ENCODE data around the gene PTTG1.

The PTTG1 gene

DNA sequence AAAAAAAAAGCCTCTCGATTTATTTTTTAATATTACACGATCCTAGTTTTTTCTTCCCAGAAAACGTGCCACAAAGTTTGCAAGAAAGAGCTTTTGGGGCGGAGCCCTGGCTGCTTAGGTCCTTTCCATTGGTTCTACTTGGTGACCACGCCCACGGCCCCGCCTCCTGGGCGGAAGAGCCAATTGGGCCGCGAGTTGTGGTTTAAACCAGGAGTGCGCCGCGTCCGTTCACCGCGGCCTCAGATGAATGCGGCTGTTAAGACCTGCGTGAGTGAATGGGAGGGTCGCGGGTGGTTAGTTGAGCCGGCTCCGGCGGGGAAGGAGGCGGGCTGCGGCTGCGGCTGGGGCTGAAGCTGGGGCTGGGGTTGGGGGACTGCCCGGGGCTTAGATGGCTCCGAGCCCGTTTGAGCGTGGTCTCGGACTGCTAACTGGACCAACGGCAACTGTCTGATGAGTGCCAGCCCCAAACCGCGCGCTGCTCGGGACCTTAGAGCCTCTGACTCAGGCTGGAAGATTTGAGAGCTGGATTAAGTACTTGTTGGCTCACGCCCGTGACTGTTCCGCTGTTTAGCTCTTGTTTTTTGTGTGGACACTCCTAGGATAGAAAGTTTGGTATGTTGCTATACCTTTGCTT lies at the start of gene PTTG1:
Gene PTTG1 (plus strand): TSS at position 231 of the 634 bp plus-strand sequence. CDS start 458 bp downstream, outside the sequence.
- FAIRE-seq (peak; percentile 72), DNase-seq (ENCODE audit: low spot score) (peak; percentile 93)

- DNase-seq (ENCODE audit: low spot score) (no peak), FAIRE-seq (no peak)
Measured at GRCh38 chr5:160375166-160375565, 46.5 kb upstream of the PTTG1 start.

GRCh38 chr5:160375701-160376100 lies 46.0 kb upstream of the PTTG1 start:
- DNase-seq (ENCODE audit: low spot score) = no peak
- FAIRE-seq = no peak

GRCh38 chr5:160376416-160376815 lies 45.2 kb upstream of the PTTG1 start:
- no peak for DNase-seq (ENCODE audit: low spot score)
- FAIRE-seq = no peak

DNA sequence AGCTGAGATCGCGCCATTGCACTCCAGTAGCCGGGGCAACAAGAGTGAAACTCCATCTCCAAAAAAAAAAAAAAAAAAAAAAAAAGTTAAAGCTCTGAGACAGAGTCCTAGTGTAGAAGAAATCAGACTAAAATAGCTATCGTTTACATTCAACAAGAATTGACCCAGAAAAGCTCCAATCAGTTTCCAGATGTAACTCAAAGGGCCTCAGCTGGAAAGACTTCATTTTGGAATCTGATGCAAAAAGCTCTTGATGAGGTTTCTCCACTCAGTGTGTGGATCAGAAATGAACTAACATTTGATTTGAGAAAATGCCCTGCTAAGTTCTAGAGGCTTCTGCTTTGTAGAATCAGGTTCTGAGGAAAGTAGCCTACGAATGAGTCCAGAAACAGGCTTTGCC lies 44.0 kb upstream of the PTTG1 start:
- no peak for DNase-seq (ENCODE audit: low spot score)

DNA sequence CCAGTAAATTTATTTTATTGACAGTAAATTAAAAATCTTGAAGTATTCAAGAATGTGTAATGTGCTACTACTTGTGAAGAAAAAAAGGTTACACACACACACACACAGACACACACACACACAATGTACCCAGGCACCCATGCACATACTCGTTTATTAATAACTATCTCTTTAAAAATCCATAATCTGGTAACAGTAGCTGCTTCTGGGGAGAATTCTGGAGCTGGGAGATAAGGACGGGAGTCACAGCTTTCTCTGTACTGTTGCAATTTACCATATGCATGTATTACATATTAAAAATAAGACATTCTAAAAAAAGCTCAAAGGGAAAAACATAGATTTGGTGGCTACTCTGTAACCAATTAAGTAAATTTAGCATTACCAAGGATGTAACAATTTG lies 43.3 kb upstream of the PTTG1 start:
- DNase-seq (ENCODE audit: low spot score) (no peak), FAIRE-seq (no peak)

More for the DNA sequence above, 44.0 kb upstream of the PTTG1 start:
- FAIRE-seq = no peak

GRCh38 chr5:160379511-160379910 lies 42.1 kb upstream of the PTTG1 start:
- FAIRE-seq (no peak), DNase-seq (ENCODE audit: low spot score) (no peak)

- no peak for FAIRE-seq
- DNase-seq (ENCODE audit: low spot score) = no peak
Measured at GRCh38 chr5:160380041-160380440, 41.6 kb upstream of the PTTG1 start.

- DNase-seq (ENCODE audit: low spot score) = no peak
- no peak for FAIRE-seq
Measured at GRCh38 chr5:160382346-160382745, 39.3 kb upstream of the PTTG1 start.

- no peak for FAIRE-seq
Measured at GRCh38 chr5:160384681-160385080, 37.0 kb upstream of the PTTG1 start.

DNA sequence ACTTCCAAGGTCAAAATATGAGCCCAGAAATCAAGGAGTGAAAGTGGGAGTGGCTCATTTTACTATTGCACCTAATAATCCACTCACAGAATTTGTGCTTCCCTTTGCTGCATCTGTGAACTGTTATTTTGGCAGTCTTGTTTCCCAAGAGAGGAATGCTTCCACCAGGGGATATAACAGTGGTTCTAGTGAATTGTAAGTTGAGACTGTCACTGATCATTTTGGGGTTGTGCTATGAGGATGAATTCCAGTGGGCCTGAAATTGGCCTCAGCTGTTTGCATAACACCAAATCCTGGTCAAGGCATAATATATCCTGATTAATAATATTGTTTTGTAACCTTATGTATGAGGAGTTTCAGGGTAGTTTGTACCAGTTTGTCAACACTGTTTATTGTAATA lies 36.2 kb upstream of the PTTG1 start:
- FAIRE-seq = no peak

More at GRCh38 chr5:160384681-160385080, 37.0 kb upstream of the PTTG1 start:
- no peak for DNase-seq (ENCODE audit: low spot score)

GRCh38 chr5:160387445-160387844 lies 34.2 kb upstream of the PTTG1 start:
- FAIRE-seq = no peak
- DNase-seq (ENCODE audit: low spot score) = no peak

More for the DNA sequence above, 36.2 kb upstream of the PTTG1 start:
- DNase-seq (ENCODE audit: low spot score) = no peak

GRCh38 chr5:160390787-160391696 lies 30.6 kb upstream of the PTTG1 start:
- DNase-seq (ENCODE audit: low spot score) (no peak), FAIRE-seq (no peak)

- no peak for FAIRE-seq
- no peak for DNase-seq (ENCODE audit: low spot score)
Measured at GRCh38 chr5:160395111-160395510, 26.5 kb upstream of the PTTG1 start.

GRCh38 chr5:160397492-160397891 lies 24.2 kb upstream of the PTTG1 start:
- FAIRE-seq (no peak), DNase-seq (ENCODE audit: low spot score) (no peak)

- DNase-seq (ENCODE audit: low spot score) (no peak), FAIRE-seq (no peak)
Measured at GRCh38 chr5:160398806-160399205, 22.8 kb upstream of the PTTG1 start.

DNA sequence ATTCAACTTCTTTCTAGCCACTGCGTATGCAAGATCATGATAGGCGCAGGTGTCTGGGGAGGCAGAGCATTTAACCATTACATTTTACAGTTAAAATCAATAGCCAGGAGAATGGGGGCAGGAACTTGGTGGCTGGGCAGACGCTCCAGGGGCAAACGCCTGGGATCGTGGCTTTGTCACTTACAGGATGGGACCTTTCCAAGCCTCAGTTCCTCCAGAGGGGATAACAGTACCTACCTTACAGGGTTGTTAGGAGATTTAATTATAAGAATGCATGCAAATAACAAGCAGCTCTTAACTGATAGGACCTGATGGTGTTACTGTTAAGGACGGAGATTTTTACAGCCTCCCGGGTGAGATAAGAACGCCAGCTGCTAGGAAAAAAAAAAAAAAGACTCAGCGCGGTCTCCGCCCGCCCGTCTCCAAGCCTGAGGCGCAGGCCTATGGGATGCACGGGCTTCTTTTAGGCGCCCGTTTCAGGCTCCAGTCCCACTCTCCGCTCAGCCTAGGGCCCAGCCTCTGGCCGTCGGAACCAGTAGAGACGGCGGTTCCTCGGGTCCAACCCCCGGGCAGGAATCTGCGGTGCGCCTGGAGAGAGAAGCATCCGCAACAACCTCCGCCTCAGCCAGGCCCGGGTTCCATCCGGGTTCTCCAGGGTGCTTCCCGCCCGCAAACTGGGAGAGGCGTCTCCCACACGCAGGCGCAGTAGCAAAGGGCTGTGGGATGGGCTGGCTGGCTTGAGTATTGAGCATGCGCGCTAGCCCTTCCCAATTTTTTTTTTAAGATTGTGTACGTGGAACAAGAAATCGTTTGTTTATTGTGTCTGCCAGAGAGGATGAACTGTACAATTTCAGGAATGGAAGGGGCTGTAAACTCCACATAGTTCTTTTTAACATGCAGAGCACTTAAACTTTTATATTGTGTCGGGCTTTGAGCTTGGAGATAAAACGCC lies 22.0 kb upstream of the PTTG1 start, which contains the start of gene FAM200C:
Gene FAM200C (minus strand): TSS at position 653 of the 952 bp plus-strand sequence. CDS start 4,564 bp downstream, outside the sequence.
- peak; percentile 99 for DNase-seq (ENCODE audit: low spot score)
- FAIRE-seq = no peak

- no peak for FAIRE-seq
- DNase-seq (ENCODE audit: low spot score) = peak; percentile 94
Measured at GRCh38 chr5:160418561-160419457, 2.8 kb upstream of the PTTG1 start, which contains the start of gene SLU7. Gene SLU7, minus strand, starts transcription at chr5:160419081. Its CDS starts 3,787 bp downstream, at chr5:160415294.

DNA sequence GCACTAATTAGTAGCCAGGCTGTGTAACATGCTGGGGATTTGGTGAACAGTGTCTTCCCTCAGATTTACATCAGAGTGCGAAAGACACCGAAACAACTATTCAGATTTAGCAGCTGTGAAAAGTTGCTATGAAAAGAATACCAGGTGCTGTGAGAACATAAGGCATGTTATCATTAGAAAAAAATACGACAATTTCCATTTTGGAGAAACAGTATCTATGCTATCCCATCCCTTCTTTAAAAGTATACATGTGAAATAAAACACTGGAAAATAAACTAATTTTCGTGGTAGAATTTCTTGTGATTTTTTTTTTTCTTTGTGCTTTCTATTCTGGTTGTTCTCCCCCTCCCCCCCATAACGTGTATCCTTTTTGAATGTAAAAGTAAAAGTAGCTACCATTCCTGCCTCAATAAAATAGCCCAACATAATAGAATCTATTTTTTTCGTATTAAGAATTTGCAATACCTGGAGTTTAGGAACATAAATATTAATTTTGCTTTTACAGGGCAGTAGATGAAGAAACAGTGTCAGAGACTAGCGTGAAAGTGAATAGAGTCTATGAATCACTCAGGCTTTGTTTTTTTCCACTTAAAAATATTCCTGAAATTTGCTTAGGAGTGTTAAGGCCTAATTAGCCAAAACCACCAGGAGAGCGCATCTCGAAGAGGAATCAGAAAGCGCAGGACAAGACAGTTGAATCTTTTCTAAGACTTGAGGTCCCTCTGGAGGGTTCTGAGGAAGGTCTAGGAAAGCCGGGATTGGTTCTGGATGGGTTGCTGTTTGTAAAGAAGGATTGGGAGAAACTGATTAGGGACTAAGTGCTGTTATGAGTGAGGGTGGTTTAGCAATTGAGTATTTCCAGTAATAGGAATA lies 2.0 kb upstream of the PTTG1 start:
- no peak for FAIRE-seq

More for the DNA sequence above, 2.0 kb upstream of the PTTG1 start:
- no peak for DNase-seq (ENCODE audit: low spot score)

All from urothelium cell line (cell line).